Activated CD4-positive, alpha-beta T cell treated with anti-CD3 and anti-CD28 coated beads, Interleukin-2, amount 50 U/mL, for 4 hours (primary cell): ENCODE results near the gene COX11.

Source experiments
- DNase-seq, 2 experiments: peaks; one replicate each; pipeline ENCODE4 v3.0.0-alpha.2; 2020

COX11 gene, protein sequence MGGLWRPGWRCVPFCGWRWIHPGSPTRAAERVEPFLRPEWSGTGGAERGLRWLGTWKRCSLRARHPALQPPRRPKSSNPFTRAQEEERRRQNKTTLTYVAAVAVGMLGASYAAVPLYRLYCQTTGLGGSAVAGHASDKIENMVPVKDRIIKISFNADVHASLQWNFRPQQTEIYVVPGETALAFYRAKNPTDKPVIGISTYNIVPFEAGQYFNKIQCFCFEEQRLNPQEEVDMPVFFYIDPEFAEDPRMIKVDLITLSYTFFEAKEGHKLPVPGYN

DNA sequence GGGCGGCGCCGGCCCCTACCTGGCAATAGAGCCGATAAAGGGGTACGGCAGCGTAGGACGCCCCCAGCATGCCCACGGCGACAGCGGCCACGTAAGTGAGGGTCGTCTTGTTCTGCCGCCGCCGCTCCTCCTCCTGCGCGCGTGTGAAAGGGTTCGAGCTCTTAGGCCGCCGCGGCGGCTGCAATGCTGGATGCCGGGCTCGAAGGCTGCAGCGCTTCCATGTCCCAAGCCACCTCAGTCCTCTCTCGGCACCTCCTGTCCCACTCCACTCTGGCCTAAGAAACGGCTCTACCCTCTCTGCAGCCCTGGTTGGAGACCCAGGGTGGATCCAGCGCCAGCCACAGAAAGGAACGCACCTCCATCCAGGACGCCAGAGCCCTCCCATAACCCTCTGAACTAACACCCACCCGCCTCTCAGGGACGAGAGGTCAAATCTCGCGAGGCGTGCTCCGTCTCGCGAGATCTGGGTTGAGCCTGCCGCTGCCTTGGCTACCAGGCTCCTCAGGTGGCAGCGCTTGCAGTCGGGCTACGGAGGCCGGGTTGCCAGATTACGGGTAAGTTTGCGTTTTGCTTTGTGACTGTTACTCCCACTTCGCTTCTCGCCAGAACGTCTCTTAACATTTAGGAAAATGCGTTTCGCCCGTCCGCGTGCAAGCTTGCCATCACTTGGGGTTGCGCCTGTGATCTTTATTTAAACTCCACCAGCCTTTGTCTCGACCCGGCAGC is at the start of gene COX11, which contains the start of gene STXBP4:
TSS of gene COX11 (minus strand) at position 393 of the 726 bp plus-strand sequence. CDS start at position 385, 8 bp downstream.
TSS of gene STXBP4 (plus strand) at position 504 of the 726 bp plus-strand sequence. CDS start 17,455 bp downstream, outside the sequence.
- peak; percentile 91 to 92 for DNase-seq

DNA sequence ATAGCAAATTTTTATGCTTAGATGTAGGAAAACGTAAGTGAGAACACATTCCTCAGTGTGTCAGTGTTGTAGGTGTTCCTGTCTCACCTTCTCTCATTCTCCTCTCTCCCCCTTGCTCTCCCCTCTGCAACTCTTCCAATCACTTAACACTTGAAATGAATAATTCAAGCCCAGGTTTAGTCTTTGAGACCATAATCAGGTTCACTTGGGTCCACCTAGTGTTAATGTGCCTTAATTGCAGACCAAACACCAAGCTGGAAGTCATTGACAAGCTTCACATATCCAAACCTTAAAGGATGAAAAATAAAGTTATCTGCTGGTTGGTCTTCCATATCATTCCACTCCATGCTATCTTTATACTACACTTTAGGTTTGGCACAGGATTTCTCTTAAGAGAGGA is 37.1 kb upstream of the COX11 start:
- DNase-seq: no peak

DNA sequence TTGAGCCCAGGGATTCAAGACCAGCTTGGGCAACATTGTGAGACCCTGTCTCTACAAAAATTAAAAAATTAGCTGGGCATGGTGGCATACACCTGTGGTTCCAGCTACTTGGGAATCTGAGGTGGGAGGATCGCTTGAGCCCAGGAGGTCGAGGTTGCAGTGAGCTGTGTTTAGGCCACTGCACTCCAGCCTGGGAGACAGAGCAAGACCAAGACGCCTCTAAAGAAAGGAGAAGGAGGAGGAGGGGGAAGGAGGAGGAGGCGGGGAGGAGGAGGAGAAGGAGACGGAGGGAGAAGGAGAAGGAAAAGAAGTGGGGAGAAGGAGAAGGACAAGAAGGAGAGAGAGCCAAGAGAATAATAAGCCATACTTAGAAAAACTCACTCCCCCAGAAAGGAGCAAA is 36.0 kb upstream of the COX11 start:
- DNase-seq: no peak

DNA sequence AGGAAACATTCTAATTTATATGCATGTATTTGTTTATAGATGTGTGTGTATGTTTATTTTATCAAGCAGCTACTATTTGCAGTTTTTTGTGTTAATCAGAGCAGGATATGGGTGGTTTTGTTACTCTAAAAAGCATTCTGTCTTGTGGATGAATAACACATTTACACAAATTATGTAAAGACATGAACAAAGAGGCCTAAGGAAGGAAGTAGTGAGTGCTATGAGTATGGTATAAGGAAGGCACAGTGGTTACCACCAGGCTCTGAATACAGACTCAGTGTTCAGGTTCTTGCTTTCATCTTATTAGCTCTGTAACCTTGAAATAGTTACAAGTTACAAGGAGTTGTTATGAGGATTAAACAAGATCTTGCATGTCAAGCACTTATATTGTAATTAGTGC is 34.0 kb upstream of the COX11 start:
- no peak for DNase-seq

DNA sequence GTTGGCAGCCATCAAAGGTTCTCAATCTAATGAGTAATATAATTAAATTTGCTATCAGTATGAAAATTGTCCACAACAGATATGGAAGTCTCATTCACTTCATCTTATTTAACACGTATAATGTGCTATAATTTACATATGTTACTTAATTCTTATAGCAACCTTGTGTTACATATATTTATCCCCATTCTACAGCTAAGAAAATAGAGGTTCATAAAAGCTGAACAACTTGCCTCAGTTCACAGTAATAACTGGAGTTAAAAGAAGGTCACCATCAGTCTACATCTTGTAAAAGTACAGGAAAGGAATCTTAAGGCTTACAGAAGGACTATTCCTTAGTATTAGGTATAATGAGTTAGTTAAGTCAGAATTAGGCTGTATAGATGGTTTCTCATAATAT is 28.0 kb upstream of the COX11 start:
- no peak for DNase-seq

DNA sequence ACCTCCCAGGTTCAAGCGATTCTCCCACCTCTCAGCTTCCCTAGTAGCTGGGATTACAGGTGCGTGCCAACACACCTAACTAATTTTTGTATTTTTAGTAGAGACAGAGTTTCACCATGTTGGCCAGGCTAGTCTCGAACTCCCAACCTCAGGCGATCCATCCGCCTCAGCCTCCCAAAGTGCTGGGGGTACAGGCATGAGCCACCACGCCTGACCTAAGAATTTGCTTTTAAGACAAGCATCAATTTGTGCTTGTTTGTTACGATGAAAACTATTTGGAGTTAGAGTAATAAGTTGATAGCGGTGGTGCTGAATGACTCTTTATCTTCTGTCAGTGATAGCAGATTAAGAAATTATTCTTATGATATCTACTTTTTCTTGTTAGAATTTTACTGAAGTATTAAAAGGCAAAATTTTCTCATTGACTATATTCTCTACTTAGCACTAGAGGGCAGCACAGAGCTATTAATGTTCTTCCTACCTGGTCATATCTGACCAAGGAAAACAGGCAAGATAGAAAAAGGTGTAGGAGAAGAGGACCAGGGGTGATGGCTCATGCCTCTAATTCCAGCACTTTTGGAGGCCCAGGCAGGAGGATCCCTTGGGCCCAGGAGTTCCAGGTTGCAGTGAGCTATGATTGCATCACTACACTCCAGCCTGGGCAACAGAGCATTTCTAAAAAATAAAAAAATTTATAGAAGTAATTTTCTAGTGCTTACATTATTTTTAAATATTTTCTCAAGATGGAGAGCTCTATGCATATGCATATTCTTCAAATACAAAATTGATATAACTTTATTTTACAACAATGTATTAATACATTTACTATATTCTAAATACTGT is 24.6 kb upstream of the COX11 start:
- DNase-seq: no peak

DNA sequence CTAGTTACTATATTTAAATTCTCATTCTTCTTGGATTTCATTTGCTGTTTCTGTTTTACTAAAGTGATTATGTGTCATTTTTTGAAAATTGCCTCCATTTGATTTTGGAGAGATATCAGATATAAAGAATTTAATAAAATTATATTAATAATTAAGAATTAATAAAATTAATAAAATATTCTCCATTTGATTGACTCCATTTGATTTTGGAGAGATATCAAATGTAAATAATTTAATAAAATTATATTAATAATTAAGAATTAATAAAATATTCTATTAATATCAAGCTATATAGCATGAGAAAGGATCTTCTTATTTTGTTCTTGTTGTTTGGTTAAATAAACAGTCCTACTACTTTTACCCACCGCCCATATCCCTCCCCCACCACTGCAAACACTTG is 23.1 kb upstream of the COX11 start:
- no peak for DNase-seq

DNA sequence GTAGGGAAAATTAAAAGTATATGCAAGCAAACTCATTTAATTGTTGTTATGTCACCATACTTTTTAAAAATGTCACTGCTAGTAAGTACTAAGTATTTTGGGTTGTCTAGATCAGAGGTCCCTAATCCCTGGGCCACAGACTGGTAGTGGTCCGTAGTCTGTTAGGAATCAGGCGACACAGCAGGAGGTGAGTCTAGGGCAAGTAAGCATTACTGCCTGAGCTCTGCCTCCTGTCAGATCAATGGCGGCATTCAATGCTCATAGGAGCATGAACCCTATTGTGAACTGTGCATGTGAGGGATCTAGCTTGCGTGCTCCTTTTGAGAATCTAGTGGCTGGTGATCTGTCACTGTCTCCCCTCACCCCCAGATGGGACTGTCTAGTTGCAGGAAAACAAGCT is 21.7 kb upstream of the COX11 start:
- DNase-seq: no peak

DNA sequence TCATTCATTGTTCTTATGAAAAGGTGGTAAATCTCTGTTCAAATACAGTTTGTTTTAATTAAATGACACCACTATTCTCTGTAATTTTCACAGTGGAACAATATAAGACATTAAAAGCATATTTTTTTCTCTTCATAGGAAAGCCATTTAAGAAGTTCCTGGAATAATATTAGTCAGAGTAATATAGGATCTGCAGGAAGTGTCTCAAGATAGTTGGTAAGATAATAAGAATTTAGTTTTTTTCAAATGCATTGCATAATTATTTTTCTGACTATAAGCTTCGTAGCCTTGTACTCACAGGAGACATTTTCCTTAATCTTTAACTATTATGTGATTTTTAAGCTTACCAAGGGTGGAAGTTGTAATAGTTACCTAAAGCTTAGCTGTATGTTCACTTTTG is 17.0 kb upstream of the COX11 start:
- DNase-seq: no peak

DNA sequence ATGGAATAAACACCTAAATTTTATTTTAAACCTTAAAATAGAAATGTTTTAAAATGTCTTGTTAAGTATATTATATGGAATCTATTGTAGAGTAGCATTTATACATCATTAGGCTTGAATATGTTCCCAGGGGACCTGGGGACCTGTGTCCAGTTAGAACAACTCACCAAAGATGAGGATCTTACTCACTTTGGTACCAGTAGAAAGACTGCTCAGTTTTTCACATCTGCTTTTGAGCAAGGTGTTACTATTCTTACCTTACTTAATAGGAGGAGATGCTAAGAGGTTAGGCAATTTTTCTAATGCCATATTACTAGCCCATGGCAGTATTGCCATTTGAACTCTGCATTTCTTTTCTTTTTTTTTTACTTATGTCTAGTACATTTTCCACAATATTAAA is 14.8 kb upstream of the COX11 start:
- no peak for DNase-seq

DNA sequence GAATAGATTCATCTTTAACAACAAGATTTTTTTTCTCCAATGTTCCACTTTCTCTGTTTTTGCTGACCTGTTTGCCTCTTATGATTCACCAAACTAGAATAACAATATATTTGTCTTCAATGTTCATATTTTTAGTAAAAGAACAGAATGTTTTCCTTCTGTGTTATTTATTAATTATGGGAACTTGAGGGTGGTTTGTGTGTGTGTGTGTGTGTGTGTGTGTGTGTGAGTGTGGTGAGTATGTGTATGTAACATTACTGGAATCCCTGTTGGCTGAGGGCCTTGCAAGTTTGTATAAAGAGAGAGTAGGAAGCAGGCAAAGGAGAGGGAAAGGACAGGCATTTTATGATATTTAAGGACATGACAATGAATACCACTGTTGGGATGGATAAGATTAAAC is 13.9 kb upstream of the COX11 start:
- no peak for DNase-seq

DNA sequence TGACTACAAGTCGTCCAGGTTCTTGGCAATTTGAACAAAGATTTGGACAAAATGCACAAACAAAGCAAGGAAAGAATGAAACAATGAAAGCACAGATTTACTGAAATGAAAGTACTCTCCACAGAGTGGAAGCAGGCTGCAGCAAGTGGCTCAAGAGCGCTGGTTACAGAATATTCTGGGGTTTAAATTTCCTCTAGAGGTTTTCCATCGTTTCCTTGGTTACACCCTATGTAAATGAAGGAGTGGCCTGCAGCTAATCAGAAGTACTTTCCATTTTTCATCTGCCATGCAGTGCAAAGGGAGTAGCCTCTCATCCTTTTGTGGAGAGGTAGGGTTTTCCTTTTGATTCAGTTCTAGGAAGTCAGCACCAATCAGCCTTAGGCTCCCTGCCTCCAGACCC is 11.9 kb upstream of the COX11 start:
- no peak for DNase-seq

DNA sequence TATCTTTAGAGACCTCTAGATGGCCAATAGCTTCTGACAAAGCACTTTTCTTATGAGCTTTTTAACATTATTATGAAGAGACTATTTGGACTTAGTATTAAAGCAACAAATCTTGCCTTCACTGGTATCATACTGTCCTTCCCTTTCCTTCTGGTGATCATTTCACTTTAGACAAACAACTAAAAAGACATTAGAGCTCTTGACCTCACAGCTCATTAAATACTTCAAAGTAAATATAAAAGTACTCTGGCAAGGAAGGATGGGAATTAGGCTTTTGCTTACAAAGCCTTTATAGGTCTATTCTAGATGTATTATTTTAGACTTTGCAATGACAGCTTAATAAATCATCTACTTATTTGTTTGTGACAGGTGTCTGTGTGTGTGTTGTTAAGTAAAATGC is 11.2 kb upstream of the COX11 start:
- DNase-seq: no peak

DNA sequence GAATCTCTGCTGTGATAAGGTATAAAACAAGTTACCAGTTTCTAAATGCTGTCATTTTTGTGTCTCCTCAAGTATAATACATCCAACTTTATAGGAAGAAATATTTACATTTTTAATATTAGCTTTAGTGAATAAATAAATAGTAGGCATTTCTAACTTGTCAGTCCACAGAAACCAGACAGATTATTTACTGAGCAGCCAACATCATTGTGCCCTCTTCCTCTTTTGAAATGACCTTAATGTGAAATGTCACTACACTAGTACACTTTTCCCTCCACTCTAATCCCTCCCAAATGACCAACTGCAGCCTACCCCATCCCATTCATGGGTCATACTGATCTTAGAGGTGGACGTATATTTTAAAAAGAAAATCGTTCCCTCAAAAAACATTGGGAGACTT is 9.3 kb upstream of the COX11 start:
- no peak for DNase-seq

DNA sequence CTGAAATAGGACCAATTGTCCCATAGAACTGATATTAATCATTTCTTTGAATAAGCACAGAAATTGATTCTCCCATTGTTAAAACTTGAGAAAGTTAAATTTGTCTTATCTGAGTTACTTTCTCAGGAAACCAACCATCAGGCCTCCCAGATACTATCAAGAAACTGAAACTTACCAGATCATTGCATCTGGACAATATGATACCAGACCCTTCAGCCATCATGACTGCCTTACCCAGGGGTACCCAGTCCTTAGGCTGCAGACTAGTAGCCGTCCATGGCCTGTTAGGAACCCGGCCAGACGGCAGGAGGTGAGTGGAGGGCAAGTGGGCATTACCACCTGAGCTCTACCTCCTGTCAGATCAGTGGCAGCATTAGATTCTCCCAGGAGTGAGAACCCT is 7.9 kb upstream of the COX11 start:
- DNase-seq: no peak

DNA sequence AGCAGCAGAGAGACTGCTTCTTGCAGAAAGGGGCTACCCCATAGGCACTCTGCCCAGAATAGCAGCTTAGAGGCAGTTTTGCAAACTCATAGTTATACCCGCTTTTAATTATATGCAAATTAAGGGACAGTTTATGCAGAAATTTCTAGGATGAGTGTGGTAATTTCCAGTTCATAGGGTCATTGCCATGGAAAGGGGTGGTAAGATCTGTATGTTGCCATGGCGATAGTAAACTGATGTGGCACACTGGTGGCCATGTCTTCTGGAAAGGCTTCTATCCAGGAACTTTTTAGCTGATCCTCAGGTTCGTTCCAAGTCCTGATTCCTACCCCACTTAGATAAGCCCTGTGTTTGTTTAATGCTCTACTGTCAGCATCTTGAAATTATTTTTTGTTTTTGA is 6.3 kb upstream of the COX11 start:
- no peak for DNase-seq

DNA sequence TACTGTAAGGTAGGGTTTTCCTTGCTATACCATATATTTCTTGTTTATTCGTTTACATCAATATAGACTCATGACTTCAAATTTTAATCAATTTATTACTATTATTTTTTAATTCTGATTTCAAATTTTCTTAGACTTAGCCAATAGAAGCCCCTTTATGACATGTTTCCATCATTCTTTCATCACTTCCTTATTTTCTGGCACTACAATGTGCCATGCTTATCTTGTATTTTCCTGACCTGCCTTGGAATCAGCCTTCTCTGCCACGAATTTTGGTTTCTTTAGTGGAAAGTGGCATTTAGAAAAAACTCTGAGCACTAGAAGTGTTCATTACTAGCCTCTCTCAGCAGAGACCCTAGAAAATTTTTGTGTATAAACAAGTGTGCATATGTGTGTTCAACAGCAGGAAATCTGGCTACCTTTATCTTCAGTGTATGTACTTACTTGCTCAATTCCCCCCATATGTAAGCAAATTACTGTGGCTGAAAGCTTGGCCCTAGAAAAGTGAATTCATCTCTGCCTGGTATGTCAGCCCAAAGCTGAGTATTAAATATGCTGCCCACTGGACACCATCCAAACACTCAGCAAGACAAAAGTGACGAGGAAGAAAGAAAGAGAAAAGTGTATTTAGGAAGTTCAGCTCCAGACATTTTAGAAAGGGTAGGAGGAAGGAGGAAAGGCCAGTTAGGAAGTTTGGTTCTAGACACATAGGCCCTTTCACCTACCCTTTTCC is 4.1 kb upstream of the COX11 start:
- no peak for DNase-seq

DNA sequence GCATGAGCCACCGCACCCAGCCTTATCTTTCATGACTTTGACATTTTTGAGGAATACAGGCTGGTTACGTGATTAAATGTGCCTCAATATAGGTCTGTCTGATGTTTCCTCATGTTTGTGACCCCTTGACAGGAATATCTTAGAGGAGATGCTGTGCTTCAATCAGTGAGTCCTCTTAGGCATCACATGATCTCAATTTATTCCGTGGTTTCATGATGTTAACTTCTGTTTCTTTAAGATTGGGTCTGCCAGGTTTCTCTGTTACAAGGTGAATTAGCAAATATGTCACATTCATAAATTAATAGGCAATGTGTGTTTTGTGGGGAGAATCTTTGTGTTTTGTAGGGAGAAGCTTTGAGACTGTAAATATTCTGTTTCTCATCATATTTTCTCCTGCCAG is 3.4 kb upstream of the COX11 start:
- DNase-seq: no peak

DNA sequence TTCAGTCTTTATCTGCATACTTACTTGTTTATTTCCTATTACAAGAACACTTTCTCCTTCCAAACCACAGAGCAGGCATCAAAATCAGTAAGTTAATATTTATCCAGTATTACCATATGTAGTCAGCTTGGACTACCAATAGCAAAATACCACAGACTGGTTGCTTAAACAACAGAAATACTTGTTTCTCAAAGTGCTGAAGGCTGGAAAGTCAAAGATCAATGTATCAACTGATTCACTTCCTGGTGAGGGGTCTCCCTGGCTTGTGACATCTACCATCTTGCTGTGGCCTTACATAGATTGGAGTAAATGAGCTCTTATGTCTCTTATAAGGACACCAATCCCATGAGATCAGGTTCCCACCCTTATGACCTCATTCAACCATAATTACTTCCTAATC is 2.7 kb upstream of the COX11 start:
- no peak for DNase-seq

DNA sequence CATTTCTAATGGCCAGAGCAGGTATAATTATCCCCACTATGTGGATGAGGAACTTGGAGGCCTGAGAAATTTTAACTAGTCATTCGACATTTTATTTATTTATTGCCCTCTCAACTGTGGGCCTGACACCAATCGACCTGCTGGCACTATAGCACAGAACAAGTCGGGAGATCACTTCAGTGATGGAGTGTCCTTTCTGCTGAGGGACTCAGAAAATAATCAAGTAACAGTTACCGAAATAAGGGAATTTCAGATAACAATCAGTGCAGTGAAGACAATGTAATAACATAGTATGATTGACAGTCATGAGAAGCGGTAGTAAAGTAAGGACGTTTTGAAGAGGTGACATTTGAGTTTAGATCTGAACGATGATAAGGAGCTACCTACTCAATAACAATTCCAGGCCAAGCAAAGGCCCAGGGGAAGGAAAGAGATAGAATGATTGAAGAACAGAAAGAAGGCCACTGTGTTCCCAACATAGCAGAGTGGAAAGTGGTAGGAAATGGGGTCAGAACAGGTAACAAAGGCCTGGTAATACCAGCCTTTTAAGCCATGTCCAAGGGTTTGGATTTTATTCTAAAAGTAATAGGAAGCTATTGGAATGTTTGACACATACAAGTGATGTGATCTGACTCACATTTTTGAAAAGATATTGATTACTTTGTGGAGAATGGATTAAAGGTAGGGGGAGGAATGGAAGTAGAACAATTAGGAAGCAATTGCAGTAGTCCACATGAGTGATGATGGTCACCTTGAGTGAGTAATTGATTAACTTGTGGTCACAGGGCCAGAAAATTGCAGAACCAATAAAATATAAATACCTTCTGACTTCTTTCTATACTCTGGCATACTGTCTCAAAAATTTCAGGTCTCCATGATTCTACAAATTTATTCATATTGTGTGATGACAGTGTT is 1.5 kb upstream of the COX11 start:
- no peak for DNase-seq

DNA sequence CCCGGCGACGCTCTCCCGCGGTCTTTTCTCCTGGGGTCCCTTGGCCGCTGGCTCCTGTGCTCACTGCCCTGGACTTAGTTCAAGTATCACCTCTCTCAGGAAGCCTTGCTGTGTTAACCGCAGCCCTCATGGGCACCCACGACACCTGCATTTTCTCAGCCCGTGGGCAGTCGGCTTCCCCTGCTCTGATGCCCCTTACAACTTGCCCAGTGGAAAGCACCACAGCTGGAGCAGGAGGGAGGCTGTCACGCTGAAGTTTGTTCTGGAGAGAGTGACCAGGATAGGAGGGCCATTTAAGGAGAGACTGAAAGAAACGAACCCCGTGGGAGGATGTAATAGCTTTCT is 506 bp upstream of the COX11 start:
- DNase-seq: peak in 1 of 2 experiments; percentile 10
